ENCODE measurements around the gene TLE5. TPM values are rescaled to one million over a fixed set of nuclear protein-coding genes. Genes with fewer than 3 reads are reported as not detected.
A peak's percentile ranks its signal among the peaks of the same experiment; 100 is the strongest.

The TLE5 gene
- total and polyA plus RNA-seq, 2 of the 4 experiments (the other 2 are of a cell fraction): 119 to 407 TPM

- TF ChIP-seq MAFK (IDR thresholded peaks at IDR 0.05; ENCODE audit: low read depth, low read length) (no peak), CEBPB (IDR thresholded peaks at IDR 0.05; ENCODE audit: low read depth, low read length) (no peak), USF2 (IDR thresholded peaks at IDR 0.05; ENCODE audit: low read depth, low read length) (no peak), RFX5 (IDR thresholded peaks at IDR 0.05; ENCODE audit: low read depth, low read length) (no peak), POLR2A (IDR thresholded peaks at IDR 0.05; ENCODE audit: low read depth, low read length) (no peak), MAZ (IDR thresholded peaks at IDR 0.05; ENCODE audit: borderline replicate concordance, low read depth, low read length) (no peak), SMC3 (IDR thresholded peaks at IDR 0.05; ENCODE audit: low read depth, low read length) (no peak), RCOR1 (IDR thresholded peaks at IDR 0.05; ENCODE audit: insufficient replicate concordance, low read length) (no peak)
- BruUV-seq (replicated peaks): no TSS peak
- H2AK9ac ChIP-seq (replicated peaks; ENCODE audit: low read depth, low read length, poor library complexity): no peak overlapping the region
- intact Hi-C loops (cut with micrococcal nuclease) (no loop called here), in situ Hi-C loops (cut with MboI; ENCODE audit: low sequenced_read_pairs) (no loop called here), dilution Hi-C loops (cut with HindIII; ENCODE audit: low sequenced_read_pairs, unreplicated experiment) (no loop called here)
- no peak overlapping the region for H2BK20ac ChIP-seq (ENCODE audit: low read depth, low read length)
- peaks cover 63% of the 10 kb centered on the region for H3K36me3 ChIP-seq (ENCODE audit: control insufficient read depth, insufficient read depth, low read length)
- no peak overlapping the region for H4K5ac ChIP-seq (ENCODE audit: low read depth, low read length)
- H4K8ac ChIP-seq (ENCODE audit: low read depth in 2 of 2, low read length in 2 of 2): no peak overlapping the region
- no peak overlapping the region for H4K91ac ChIP-seq (ENCODE audit: insufficient read depth, low read depth, low read length)
- DNase-seq (no peak), ATAC-seq (ENCODE audit: low read depth) (no peak)
- peaks cover 26% of the 10 kb centered on the region for H3K4me1 ChIP-seq (ENCODE audit: control insufficient read depth, insufficient read depth, low read length)
- ChIA-PET CTCF (no interaction called here), POLR2A (ENCODE audit: unreplicated experiment) (no interaction called here)
- no peak overlapping the region for H3K4me3 ChIP-seq (ENCODE audit: insufficient read depth, low read depth, low read length)
- H2BK15ac ChIP-seq (ENCODE audit: low read depth, low read length): no peak overlapping the region
- H3K23ac ChIP-seq (ENCODE audit: low read depth, low read length): no peak overlapping the region; the same call in 1 of the 2 replicates
- no peak overlapping the region for H3K18ac ChIP-seq (ENCODE audit: low read depth, low read length)
- no peak overlapping the region for H3K56ac ChIP-seq (ENCODE audit: extremely low read depth, insufficient read depth, low read length)
- peak overlapping the region; percentile 8 for H2AFZ ChIP-seq (replicated peaks; ENCODE audit: low read length, poor library complexity)
- peaks cover 59% of the 10 kb centered on the region for H4K20me1 ChIP-seq (ENCODE audit: insufficient read depth, low read length)
- H3K79me1 ChIP-seq (ENCODE audit: low read depth in 1 of 2, low read length in 2 of 2): peaks cover 35 to 59% of the 10 kb centered on the region in 2 experiments
- H3K4ac ChIP-seq (ENCODE audit: low read depth, low read length): no peak overlapping the region; the same call in 1 of the 2 replicates
- WGBS, 2 experiments (ENCODE audit: extremely low coverage in 2 of 2, insufficient read length in 1 of 2): 36% methylated on average over 5 of the region's 26 CpGs; no CpG with 5 or more reads in 1 of the 2 experiments
- no peak overlapping the region for H3K27ac ChIP-seq (ENCODE audit: insufficient read depth, low read length)
- H2BK120ac ChIP-seq (ENCODE audit: low read depth, low read length): no peak overlapping the region
- no peak overlapping the region for H2AK5ac ChIP-seq (ENCODE audit: low read depth, low read length)
- H3K27me3 ChIP-seq (ENCODE audit: control insufficient read depth, insufficient read depth, low read length): no peaks in the 10 kb centered on the region
- H2BK5ac ChIP-seq (ENCODE audit: low read depth, low read length, poor library complexity, severe bottlenecking): no peak overlapping the region
- peaks cover 7% of the 10 kb centered on the region for H3K9me1 ChIP-seq (ENCODE audit: insufficient read depth, low read length)
- no peak overlapping the region for H3K9ac ChIP-seq (ENCODE audit: low read depth, low read length)
- no peak overlapping the region for H3K4me2 ChIP-seq (ENCODE audit: low read depth, low read length)
- H3K9me3 ChIP-seq (ENCODE audit: control insufficient read depth, insufficient read depth, low read length): no peaks in the 10 kb centered on the region
- no peak overlapping the region for H3K14ac ChIP-seq (replicated peaks; ENCODE audit: low read depth, low read length)
These were observed 5.0 kb downstream of the TLE5 start for GRCh38 chr19:3057275-3057714.

Measured in IMR-90 (cell line).